ENCODE data around the gene AUH.

- no peak for TF ChIP-seq POLR2A (IDR thresholded peaks at IDR 0.05; ENCODE audit: borderline replicate concordance, extremely low read depth, insufficient read depth, insufficient read length)
- no peak for TF ChIP-seq CTCF (IDR thresholded peaks at IDR 0.05 in 2 of 3, conservative IDR thresholded peaks at IDR 0.05 in 1 of 3; ENCODE audit: borderline replicate concordance in 1 of 3, insufficient read depth in 1 of 3, low read depth in 2 of 3, low read length in 2 of 3)
- no peak for TF ChIP-seq EZH2 (IDR thresholded peaks at IDR 0.05)
- TF ChIP-seq POLR2AphosphoS5 (IDR thresholded peaks at IDR 0.05; ENCODE audit: low read depth, low read length), result no peak
- TF ChIP-seq FOSL1 (IDR thresholded peaks at IDR 0.05; ENCODE audit: low read depth), result no peak
- no peak for TF ChIP-seq MAX (IDR thresholded peaks at IDR 0.05)
- TF ChIP-seq ZBTB33 (IDR thresholded peaks at IDR 0.05; ENCODE audit: extremely low read depth, insufficient replicate concordance, low read length), result no peak
Observed at GRCh38 chr9:91271156-91271555, 90.6 kb downstream of the AUH start.

Data from HCT116 (cell line).